ENCODE data around the gene IST1. TPM values are rescaled to one million over a fixed set of nuclear protein-coding genes. Genes with fewer than 3 reads are reported as not detected.

IST1 gene
- total and polyA plus RNA-seq, 9 of the 15 experiments (the other 6 are each of a cell fraction or from before 2014, with no cell fraction given) = 135 to 334 (median 188) TPM

DNA sequence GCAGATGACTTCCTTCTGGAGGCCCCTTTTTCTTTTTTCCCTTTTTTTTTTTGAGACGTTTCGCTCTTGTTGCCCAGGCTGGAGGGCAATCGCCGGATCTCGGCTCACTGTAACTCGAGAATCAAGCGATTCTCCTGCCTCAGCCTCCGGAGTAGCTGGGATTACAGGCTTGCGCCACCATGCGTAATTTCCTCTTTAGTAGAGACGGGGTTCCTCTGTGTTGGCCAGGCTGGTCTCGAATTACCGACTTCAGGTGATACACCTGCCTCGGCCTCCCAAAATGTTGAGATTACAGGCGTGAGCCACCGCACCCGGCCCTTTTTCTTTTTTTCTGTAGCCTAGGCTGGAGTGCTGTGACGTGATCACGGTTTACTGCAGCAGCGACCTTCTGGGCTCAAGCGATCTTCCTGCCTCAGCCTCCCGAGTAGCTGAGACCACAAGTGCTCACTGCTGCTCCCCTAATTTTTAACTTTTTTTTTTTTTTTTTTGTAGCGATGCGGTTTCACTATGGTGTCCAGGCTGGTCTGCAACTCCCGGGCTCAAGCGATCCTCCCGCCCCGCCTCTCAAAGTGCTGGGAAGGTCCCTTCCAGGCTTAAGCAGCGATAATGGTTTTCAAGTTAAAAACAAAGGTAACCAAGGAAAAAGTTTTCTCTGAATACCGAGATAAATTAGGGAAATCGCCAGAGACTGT lies 956 bp upstream of the IST1 start (continued):
- TF ChIP-seq NBN (IDR thresholded peaks at IDR 0.05; ENCODE audit: low read depth) = 0 out of 2 replicates have a peak, but pooled peaks have one; percentile 27
- TF ChIP-seq ZEB2 (IDR thresholded peaks at IDR 0.05) = 0 out of 2 replicates have a peak, but pooled peaks have one; percentile 23
- peak; percentile 26 to 45; a peak in 3 of 4 replicates for TF ChIP-seq NRF1 (conservative IDR thresholded peaks at IDR 0.05 in 1 of 2, IDR thresholded peaks at IDR 0.05 in 1 of 2)
- TF ChIP-seq CREM (IDR thresholded peaks at IDR 0.05; ENCODE audit: low read depth) = peak; percentile 34; the same call in 1 of the 2 replicates
- 0 out of 2 replicates have a peak, but pooled peaks have one; percentile 41 for TF ChIP-seq SMARCA4 (IDR thresholded peaks at IDR 0.05)
- no peak for TF ChIP-seq ZNF589 (CRISPR knock-in tag; IDR thresholded peaks at IDR 0.05; ENCODE audit: low read depth)
- TF ChIP-seq SMARCE1 (IDR thresholded peaks at IDR 0.05) = 0 out of 2 replicates have a peak, but pooled peaks have one; percentile 56
- TF ChIP-seq CXXC5 (CRISPR knock-in tag; IDR thresholded peaks at IDR 0.05) = peak; percentile 52
- TF ChIP-seq KAT2B (IDR thresholded peaks at IDR 0.05; ENCODE audit: low read depth, low read length) = no peak
- TF ChIP-seq, protein P1, sequence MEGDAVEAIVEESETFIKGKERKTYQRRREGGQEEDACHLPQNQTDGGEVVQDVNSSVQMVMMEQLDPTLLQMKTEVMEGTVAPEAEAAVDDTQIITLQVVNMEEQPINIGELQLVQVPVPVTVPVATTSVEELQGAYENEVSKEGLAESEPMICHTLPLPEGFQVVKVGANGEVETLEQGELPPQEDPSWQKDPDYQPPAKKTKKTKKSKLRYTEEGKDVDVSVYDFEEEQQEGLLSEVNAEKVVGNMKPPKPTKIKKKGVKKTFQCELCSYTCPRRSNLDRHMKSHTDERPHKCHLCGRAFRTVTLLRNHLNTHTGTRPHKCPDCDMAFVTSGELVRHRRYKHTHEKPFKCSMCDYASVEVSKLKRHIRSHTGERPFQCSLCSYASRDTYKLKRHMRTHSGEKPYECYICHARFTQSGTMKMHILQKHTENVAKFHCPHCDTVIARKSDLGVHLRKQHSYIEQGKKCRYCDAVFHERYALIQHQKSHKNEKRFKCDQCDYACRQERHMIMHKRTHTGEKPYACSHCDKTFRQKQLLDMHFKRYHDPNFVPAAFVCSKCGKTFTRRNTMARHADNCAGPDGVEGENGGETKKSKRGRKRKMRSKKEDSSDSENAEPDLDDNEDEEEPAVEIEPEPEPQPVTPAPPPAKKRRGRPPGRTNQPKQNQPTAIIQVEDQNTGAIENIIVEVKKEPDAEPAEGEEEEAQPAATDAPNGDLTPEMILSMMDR (IDR thresholded peaks at IDR 0.05 in 2 of 3, conservative IDR thresholded peaks at IDR 0.05 in 1 of 3; ENCODE audit: insufficient read depth in 2 of 3, low read depth in 1 of 3, low read length in 3 of 3) = peak in 2 of 3 experiments; percentile 12 to 34; a peak in 2 of 6 replicates
- no peak for TF ChIP-seq KLF6 (CRISPR knock-in tag; IDR thresholded peaks at IDR 0.05; ENCODE audit: borderline replicate concordance)
- 0 out of 2 replicates have a peak, but pooled peaks have one; percentile 18 for TF ChIP-seq SMAD4 (CRISPR knock-in tag; conservative IDR thresholded peaks at IDR 0.05)
- TF ChIP-seq CEBPG (CRISPR knock-in tag; IDR thresholded peaks at IDR 0.05) = no peak
- TF ChIP-seq CEBPG (tag; conservative IDR thresholded peaks at IDR 0.05 in 1 of 2, IDR thresholded peaks at IDR 0.05 in 1 of 2) = peak in 1 of 2 experiments; percentile 37; a peak in 1 of 4 replicates
- TF ChIP-seq HLTF (IDR thresholded peaks at IDR 0.05) = no peak

All from K562 (cell line).